IMR-90 (cell line): ENCODE results near the gene PHIP.

ENCODE experiments used
- BHLHE40 ChIP-seq: fragments of 150-350 bp; IDR thresholded peaks from 2 replicates; pipeline ENCODE4 v1.6.1; 2016; ENCODE audit warnings: mild to moderate bottlenecking, low read depth, low read length
- CEBPB ChIP-seq: IDR thresholded peaks from 2 replicates; pipeline ENCODE4 v1.6.1; 2012; ENCODE audit warnings: low read depth, low read length, improper control_type of control experiment
- CTCF ChIP-seq: conservative IDR thresholded peaks from 2 replicates; pipeline ENCODE4 v1.5.1; 2012; ENCODE audit warnings: mild to moderate bottlenecking, low read depth, low read length, improper control_type of control experiment
- FOS ChIP-seq: fragments of 150-350 bp; IDR thresholded peaks from 2 replicates; pipeline ENCODE4 v1.6.1; 2016; ENCODE audit warnings: low read depth, low read length
- MAFK ChIP-seq: IDR thresholded peaks from 2 replicates; pipeline ENCODE4 v1.6.1; 2012; ENCODE audit warnings: low read depth, low read length, improper control_type of control experiment
- MAZ ChIP-seq: IDR thresholded peaks from 2 replicates; pipeline ENCODE4 v1.6.1; 2012; ENCODE audit warnings: low read depth, mild to moderate bottlenecking, low read length, improper control_type of control experiment, moderate library complexity, borderline replicate concordance
- MXI1 ChIP-seq: IDR thresholded peaks from 2 replicates; pipeline ENCODE4 v1.6.1; 2012; ENCODE audit warnings: low read depth, mild to moderate bottlenecking, low read length, moderate library complexity, borderline replicate concordance
- POLR2A ChIP-seq: IDR thresholded peaks from 2 replicates; pipeline ENCODE4 v1.6.1; 2012; ENCODE audit warnings: mild to moderate bottlenecking, low read depth, low read length
- RAD21 ChIP-seq: IDR thresholded peaks from 2 replicates; pipeline ENCODE4 v1.6.1; 2012; ENCODE audit warnings: low read length, improper control_type of control experiment
- RCOR1 ChIP-seq: IDR thresholded peaks from 2 replicates; pipeline ENCODE4 v1.6.1; 2012; ENCODE audit warnings: mild to moderate bottlenecking, low read length, improper control_type of control experiment; ENCODE audit not compliant: insufficient replicate concordance
- RFX5 ChIP-seq: IDR thresholded peaks from 2 replicates; pipeline ENCODE4 v1.8.0; 2012; ENCODE audit warnings: low read depth, mild to moderate bottlenecking, low read length, moderate library complexity
- SMC3 ChIP-seq: fragments of 150-350 bp; IDR thresholded peaks from 2 replicates; pipeline ENCODE4 v1.6.1; 2016; ENCODE audit warnings: low read depth, mild to moderate bottlenecking, antibody characterized with exemption, low read length, moderate library complexity
- USF2 ChIP-seq: fragments of 150-350 bp; IDR thresholded peaks from 2 replicates; pipeline ENCODE4 v1.6.1; 2017; ENCODE audit warnings: mild to moderate bottlenecking, antibody characterized with exemption, low read length, low read depth

GRCh38 chr6:78909391-78909790 lies 168.7 kb downstream of the PHIP start:
- peak; percentile 89 for TF ChIP-seq CEBPB
- TF ChIP-seq CTCF: no peak
- TF ChIP-seq POLR2A: no peak
- no peak for TF ChIP-seq SMC3
- no peak for TF ChIP-seq BHLHE40
- no peak for TF ChIP-seq RFX5
- TF ChIP-seq USF2: no peak
- no peak for TF ChIP-seq MAZ
- TF ChIP-seq RCOR1: no peak
- no peak for TF ChIP-seq MXI1
- TF ChIP-seq FOS: no peak
- TF ChIP-seq MAFK: no peak
- TF ChIP-seq RAD21: no peak
